ENCODE data around the gene GNRH2. TPM values are rescaled to one million over a fixed set of nuclear protein-coding genes. Genes with fewer than 3 reads are reported as not detected.

The GNRH2 gene
- total RNA-seq, 2 donors from 2014 or later: 2.5 TPM; not detected in 1

DNA sequence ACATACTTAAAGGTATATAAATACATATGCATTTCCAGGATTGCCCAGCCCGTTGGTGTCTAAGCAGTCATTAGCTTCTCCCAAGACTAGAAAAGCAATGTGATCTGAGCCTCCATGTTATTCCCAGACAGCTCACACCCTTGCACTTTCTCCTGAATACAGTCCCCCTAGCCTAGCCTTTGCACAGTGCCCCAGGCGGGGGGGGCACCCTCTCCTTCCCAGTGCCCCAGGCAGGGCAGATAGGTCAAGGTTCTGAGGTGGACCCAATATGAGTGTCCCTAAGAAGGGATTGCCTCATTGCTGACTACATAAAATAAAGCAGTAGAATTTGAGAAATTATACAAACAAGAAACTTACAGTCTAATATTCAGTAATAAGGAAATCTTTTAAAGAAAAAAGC is 15.4 kb upstream of the GNRH2 start:
- peaks cover 57% of the 10 kb centered on the region for H3K36me3 Mint-ChIP-seq (ENCODE audit: low read depth)
- H3K36me3 ChIP-seq (ENCODE audit: control insufficient read depth, insufficient read depth, low read length): peaks cover 61% of the 10 kb centered on the region
- TF ChIP-seq CTCF (conservative IDR thresholded peaks at IDR 0.05): no peak
- H3K9me3 ChIP-seq (ENCODE audit: control insufficient read depth, low read length): no peaks in the 10 kb centered on the region
- no peak overlapping the region for H3K27ac Mint-ChIP-seq
- H3K4me3 Mint-ChIP-seq: no peak overlapping the region
- H3K9ac ChIP-seq (ENCODE audit: extremely low read depth, low read length, poor library complexity, severe bottlenecking): no peak overlapping the region
- H3K4me3 ChIP-seq (ENCODE audit: low read length): no peak overlapping the region
- no peak overlapping the region for H3K27ac ChIP-seq (ENCODE audit: low read depth, low read length)
- H3K9me3 Mint-ChIP-seq: no peaks in the 10 kb centered on the region
- no peak for DNase-seq
- no peaks in the 10 kb centered on the region for H3K27me3 Mint-ChIP-seq (ENCODE audit: insufficient read depth)
- WGBS, 2 experiments (ENCODE audit: insufficient coverage in 1 of 2, insufficient read length in 1 of 2): 91 to 100% methylated on average over 1 to 2 of the region's 2 CpGs
- H3K27me3 ChIP-seq (ENCODE audit: control insufficient read depth, insufficient read depth, low read length, poor library complexity, severe bottlenecking): no peaks in the 10 kb centered on the region
- peaks cover 9% of the 10 kb centered on the region for H3K4me1 Mint-ChIP-seq
- no peaks in the 10 kb centered on the region for H3K4me1 ChIP-seq (ENCODE audit: control insufficient read depth, insufficient read depth, low read length)

- no peaks in the 10 kb centered on the region for H3K9me3 Mint-ChIP-seq
- no peaks in the 10 kb centered on the region for H3K4me1 ChIP-seq (ENCODE audit: control insufficient read depth, insufficient read depth, low read length)
- DNase-seq: no peak
- H3K4me1 Mint-ChIP-seq: no peaks in the 10 kb centered on the region
- no peak overlapping the region for H3K4me3 Mint-ChIP-seq
- no peak overlapping the region for H3K4me3 ChIP-seq (ENCODE audit: low read length)
- TF ChIP-seq CTCF (conservative IDR thresholded peaks at IDR 0.05): no peak
- H3K9me3 ChIP-seq (ENCODE audit: control insufficient read depth, low read length): no peaks in the 10 kb centered on the region
- no peaks in the 10 kb centered on the region for H3K27me3 Mint-ChIP-seq (ENCODE audit: insufficient read depth)
- H3K27ac ChIP-seq (ENCODE audit: low read depth, low read length): no peak overlapping the region
- peaks cover 59% of the 10 kb centered on the region for H3K36me3 ChIP-seq (ENCODE audit: control insufficient read depth, insufficient read depth, low read length)
- no peak overlapping the region for H3K27ac Mint-ChIP-seq
- H3K36me3 Mint-ChIP-seq (ENCODE audit: low read depth): peaks cover 53% of the 10 kb centered on the region
- H3K9ac ChIP-seq (ENCODE audit: extremely low read depth, low read length, poor library complexity, severe bottlenecking): no peak overlapping the region
- H3K27me3 ChIP-seq (ENCODE audit: control insufficient read depth, insufficient read depth, low read length, poor library complexity, severe bottlenecking): no peaks in the 10 kb centered on the region
- WGBS, 2 experiments (ENCODE audit: insufficient coverage in 1 of 2, insufficient read length in 1 of 2): 96% methylated on average over 2 of the region's 3 CpGs; no CpG with 5 or more reads in 1 of the 2 experiments
Observed at GRCh38 chr20:3031524-3032147, 11.8 kb upstream of the GNRH2 start.

GRCh38 chr20:3032624-3033023 is 10.8 kb upstream of the GNRH2 start:
- Histone ChIP-seq H3K27me3 (ENCODE audit: control insufficient read depth, insufficient read depth, low read length, poor library complexity, severe bottlenecking) (no peaks in the 10 kb centered on the region), H3K4me3 (ENCODE audit: low read length) (no peak overlapping the region), H3K9me3 (ENCODE audit: control insufficient read depth, low read length) (no peaks in the 10 kb centered on the region), H3K4me1 (ENCODE audit: control insufficient read depth, insufficient read depth, low read length) (no peaks in the 10 kb centered on the region), H3K27ac (ENCODE audit: low read depth, low read length) (no peak overlapping the region), H3K36me3 (ENCODE audit: control insufficient read depth, insufficient read depth, low read length) (peaks cover 59% of the 10 kb centered on the region), H3K9ac (ENCODE audit: extremely low read depth, low read length, poor library complexity, severe bottlenecking) (no peak overlapping the region)
- Mint-ChIP-seq H3K9me3 (no peaks in the 10 kb centered on the region), H3K4me1 (no peaks in the 10 kb centered on the region), H3K4me3 (no peak overlapping the region), H3K27ac (no peak overlapping the region), H3K36me3 (ENCODE audit: low read depth) (peaks cover 49% of the 10 kb centered on the region), H3K27me3 (ENCODE audit: insufficient read depth) (no peaks in the 10 kb centered on the region)
- 93% methylated on average over 6 to 8 of the region's 8 CpGs for WGBS, 2 experiments (ENCODE audit: insufficient coverage in 1 of 2, insufficient read length in 1 of 2)
- DNase-seq: no peak
- no peak for TF ChIP-seq CTCF (conservative IDR thresholded peaks at IDR 0.05)
